COLO668 (cell line): ENCODE measurements around the gene UPK1B.
"Not testable (repeated sequence)": the region's sequence is repeated elsewhere in the genome, so short reads cannot be mapped to it uniquely, and the experiment has no call there.

Source experiments
- DNase-seq: peaks from one replicate; lab custom pipeline; 2025; ENCODE audit not compliant: unreplicated experiment; lab: John Stamatoyannopoulos, UW

Gene UPK1B

DNA sequence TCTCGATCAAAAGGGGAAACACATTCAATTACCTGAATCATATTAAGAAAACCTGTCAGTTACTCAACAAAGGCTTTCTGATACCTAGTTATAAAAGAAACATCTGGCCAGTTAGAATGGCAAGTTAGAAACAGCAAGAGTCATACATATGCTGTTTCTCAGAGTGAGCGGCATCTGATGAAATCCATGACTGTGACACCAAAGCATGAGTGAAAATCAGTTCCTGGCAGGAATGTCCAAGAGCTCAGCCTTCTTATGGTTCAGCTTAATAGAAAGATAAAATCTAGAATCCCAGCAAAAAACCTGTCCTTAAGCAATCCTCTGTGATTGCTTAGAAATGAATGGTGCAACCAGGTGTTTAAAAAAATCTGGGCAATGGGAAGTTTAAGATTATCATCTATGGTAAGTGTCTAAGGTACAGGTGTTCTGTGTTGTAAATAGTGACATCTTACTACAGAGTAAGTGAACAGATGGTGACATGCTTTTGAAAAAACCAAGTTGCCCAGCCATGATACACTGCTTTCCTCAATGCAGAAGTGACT is 48.5 kb downstream of the UPK1B start:
- DNase-seq, result no peak

DNA sequence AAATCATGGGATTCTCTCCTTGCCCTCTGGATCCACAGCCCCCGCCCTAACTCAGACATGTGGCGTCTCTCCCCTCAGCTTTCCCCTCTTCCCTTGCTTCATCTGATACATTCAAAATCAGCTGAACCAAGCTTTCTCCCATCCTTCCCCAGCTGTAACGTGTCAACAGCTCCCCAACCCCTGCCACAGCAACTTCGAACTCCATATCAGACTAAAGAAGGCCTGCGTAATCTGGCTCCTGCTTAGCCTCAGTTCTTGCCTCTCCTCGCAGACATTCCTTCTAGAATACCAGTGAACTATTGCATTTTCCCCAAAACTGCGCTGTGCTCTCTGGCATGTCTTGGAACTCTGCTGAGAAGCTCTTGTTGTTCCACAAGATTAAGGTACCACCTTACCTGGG is 49.0 kb downstream of the UPK1B start:
- no peak for DNase-seq

DNA sequence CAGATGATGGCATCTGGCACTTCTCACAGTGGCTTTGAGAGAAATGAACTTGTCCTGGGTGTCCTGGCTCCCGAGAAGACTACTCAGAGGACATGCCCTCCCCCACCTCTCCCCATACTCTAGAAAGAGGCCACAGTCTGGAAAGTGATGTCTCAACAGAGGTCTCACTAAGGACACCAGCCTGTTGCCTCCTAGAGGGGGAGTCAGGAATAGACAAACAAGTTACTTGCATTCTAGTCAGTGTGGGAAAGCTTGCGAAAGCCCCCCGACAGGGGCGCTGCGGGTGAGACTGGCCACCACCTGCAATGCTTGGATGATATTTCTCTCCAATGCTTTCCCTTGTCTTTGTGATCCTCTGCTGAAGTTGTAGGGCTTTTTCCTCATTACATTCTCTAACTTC is 50.1 kb downstream of the UPK1B start:
- no peak for DNase-seq

DNA sequence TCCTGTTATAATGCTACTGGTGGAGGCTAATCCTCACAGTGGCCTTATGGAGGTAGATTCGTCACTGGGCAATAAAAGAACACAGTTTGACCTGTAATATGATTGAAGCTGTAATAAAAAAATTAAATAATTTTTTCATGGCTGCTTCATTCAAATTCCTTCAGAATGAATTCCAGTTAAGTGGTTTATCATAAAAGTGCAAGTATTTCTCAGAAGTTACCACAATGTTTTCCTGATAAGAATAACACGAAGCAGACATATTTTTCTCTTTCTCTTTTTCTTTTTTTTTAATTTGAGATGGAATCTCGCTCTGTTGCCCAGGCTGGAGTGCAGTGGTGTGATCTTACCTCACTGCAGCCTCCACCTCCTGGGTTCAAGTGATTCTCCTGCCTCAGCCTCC is 51.7 kb downstream of the UPK1B start:
- no peak for DNase-seq

DNA sequence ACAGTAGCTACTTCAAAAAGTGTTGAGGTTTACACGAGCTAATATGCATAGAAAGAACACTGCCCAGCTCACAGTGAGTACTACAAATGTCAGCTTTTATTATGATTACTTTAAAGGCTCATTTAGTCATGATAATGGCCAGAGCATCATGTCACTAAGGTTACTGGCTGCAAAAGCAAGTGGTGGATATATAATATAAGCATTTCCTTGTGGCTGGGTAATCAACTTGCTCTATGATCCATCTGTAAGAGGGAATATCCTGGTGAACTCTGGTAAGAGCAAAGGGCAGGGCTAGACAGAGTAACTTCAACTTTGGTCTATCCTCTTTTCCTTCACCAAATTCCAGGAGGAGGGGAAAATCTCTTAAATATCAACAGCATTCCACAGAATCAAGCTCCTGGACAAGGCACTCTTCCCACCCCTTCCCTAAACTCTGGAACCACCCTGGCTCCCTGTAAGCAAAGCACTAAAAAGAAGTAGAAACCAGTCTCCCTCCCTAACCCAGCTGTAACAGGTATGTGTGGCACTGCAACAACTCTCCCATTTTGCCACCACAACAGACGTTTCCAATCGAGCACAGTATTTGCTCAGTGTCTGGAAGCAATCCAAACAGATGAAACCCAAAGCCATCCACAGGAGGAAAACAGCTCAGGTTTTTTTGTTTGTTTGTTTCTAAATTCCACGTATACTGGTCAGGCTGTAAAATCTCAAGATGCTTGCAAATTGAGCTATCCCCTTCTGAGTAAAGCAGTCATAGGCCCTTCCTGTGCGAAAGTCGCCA is 53.9 kb downstream of the UPK1B start:
- no peak for DNase-seq

DNA sequence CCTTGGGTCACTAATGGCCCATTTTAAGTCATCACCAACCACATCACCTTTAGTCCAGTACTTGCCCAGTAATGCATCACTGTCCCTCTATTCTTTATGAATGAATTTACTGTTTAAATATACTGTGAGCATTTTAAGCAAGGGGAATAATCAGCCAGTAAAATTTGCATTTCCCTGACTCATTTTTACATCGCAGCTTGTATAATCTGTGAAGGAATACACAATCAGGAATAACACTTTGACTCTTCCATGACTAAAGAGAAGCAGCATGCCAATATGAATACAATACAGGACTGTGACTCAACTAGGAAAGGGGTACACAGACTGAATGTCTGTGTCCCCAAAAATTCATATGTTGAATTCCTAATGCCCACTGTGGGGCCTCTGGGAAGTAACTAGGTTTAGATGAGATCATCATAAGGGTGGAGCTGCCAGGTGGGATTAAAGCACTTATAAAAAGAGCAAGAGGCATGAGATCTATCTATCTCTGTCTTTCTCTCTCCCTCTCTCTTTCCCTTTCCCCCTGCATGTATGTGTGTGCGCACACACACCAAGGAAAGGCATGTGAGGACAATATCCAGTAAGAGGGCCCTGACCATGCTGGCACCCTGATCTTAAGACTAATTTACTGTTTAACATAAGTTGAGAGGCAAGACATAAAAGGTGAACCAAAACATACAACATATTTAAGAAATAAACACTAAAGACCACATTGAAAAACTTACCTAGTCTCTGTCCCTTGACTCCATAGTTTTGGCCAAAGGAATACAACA is 55.2 kb downstream of the UPK1B start:
- DNase-seq, result no peak

DNA sequence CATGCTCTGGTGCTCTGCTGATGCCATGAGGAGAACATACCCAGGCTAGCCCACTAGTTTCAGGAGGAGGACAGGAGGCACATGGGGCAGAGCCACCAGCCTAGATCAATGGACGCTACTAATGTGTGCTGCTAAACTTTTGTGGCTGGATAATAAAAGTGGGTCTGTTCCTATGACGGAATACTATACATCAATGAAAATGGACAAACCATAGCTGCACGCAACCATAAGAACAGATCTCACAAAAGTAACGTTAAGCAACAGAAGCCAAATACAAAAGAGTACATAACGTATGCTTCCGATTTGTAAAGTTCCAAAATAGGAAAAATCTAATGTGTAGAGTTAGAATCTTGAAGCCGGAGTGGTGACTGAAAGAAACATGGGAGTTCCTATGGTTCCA is 55.8 kb downstream of the UPK1B start:
- no peak for DNase-seq

DNA sequence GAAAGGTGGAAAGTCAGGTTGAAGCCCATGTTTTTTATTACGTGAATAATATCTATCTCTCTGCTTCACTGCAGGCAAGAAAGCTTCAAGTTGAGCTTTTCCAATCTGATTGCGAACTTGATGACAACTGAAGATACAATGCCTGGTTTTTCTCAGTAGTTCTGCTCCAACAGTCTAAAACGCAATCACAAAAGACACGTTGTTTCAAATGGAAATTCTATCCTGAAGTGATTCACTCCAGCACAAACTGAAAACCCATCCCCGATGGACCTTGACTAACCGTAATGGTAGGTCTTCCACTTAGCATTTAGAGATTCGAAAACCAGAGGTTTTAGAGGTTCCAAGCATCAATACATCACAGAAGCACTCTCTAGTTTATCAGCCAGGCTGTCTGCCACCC is 56.7 kb downstream of the UPK1B start:
- DNase-seq, result no peak

DNA sequence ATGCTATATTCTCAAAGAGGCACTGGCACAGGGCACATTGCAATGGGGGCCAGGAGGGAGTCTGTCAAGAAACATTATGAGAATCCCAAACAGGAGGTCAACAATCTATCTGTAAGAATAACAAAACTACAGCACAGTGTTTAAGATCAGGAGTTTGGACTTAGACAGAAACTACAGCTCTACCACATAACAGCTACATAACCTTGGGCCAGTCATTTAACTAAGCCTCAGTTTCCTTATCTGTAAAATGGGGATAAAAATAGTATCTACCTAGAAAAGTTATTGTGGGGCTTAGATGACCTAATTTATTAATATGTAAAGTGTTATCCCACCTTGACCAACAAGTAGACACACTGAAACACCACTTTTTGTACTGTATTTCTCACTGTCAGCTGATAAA is 57.3 kb downstream of the UPK1B start:
- DNase-seq, result no peak

DNA sequence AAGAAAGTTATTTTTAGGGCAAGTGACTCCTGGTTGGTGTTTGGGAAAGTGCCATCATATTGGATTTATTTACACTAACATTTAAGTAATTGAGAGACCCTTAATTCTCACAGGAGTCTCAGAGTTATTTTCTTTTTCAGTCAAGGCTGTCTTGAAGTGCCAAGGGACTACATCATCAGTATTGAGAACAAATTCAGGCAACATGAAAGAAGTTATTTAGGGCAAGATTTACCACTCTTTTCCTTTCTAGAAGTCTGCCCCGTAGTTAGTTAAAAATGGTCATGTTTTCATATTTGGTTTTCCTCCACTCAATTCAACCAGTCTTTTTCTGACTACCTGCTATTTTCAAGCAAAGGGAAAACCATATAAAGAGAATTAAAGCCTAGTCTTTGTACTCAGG is 61.2 kb downstream of the UPK1B start:
- DNase-seq, result no peak

DNA sequence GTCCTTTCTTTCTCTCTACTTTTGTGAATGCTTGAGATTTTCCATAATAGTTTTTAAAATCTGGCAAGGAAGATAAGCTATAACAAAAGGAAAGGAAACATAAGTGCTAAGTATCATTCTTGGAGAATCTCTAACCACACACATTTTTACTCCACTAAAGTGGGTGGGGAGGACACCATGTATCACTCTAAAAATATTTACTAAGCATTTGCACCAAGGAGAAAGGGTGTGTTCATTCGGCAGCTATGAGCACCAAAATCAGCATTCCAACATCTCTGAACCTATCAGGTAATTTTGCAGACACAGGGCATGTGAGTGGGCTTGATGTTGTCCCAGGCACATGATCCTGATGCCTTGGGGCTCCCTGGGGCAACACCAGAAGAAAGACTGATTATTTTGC is 61.8 kb downstream of the UPK1B start:
- DNase-seq, result no peak

DNA sequence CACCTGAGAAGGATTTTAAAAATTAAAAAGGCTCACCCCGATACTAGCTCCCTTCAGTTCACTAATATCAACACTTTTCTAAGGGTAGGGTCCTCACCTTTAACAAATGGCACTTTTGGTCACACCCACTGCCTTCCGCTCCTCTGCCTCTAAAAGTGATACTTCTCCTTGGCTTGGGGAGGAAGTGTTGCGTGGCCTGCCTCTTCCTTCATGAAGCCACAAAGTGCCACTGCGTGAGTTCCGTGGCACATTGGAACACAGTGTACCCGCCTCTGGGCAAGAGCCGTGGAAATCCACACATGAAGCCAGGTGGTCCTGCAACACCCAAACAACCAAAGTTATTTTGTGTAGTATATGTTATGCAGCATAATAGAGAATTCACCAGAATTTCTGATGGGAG is 63.4 kb downstream of the UPK1B start:
- no peak for DNase-seq

DNA sequence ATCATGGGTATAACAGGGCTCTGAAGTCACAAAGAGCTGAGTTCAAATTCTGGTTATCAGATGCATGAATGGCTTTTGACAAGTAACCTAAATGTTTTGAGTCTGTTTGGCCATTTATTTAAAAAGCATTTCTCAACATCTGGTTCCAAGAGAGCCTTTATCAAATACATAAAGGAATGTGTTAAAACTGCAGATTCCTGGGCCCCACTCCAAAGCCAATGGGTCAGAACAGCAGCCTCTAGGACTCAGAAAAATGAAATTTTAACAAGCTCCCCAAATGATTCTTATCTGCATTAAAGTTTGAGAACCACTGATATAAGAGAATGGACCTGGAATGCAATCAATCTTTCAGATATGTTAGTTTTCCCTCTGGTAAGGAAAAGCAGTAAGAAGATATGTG is 63.9 kb downstream of the UPK1B start:
- no peak for DNase-seq

DNA sequence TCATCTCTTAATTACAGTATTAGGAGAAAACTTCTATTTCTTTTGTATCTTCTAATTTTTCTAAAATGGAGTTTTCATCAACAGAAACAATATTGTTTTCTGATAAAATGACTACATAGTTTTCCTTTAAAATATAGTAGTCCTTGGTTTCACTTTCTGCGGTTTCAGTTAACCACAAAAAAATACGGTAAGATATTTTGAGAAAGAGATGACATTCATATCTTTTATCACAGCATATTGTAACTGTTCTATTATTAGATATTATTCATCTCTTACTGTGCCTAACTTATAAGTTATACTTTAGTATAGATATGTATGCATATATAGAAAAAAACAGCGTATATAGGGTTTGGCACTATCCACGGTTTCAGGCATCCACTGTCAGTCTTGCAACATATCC is 65.0 kb downstream of the UPK1B start:
- DNase-seq, result no peak

DNA sequence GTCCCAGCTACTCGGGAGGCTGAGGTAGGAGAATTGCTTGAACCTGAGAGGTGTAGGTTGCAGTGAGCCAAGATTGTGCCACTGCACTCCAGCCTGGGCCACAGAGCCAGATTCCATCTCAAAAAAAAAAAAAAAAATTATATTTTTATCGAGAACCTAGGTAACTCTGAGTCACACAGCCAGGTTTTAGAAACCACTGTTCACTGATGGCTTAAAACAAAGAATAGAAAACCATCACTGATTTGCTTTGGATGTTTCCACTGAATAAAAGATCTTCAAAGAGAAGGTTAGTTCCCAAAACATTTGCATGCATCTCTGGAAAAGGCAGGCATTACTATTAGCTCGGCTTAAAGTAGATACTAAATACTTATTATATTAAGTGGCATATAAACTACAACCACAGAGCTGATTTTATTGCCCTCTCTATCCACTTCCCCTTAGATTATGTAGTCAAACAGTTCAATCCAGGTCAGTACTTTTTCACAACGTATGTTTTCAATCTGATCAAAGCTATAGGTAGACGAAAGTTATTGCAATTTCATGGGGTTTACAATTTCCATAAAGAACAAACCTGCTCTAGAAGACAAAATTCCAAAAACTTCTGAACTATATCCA is 65.9 kb downstream of the UPK1B start:
- no peak for DNase-seq

DNA sequence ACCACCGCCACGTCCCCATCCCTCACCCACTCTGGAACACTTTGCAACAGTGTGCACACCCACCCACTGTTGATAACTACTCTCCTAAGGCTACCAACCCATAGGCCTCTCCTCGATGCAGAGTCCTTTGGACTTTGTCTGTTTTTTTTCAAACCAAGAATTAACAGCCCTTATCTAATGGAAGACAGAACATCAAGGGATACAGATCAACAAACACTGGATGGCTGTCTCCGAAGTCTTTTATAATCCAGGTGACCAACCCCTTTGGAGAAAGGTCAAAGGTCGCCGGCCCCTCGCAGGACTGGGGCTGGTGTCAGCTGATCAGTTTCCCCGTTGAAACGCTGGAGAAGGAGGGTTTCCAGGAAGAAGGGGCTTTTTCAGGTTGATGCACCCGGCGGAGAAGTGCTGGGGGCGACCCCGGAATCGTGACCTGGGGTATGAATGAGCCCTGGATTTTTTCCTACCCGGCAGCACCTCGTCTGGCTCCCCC is 66.7 kb downstream of the UPK1B start:
- DNase-seq, result peak; percentile 37

DNA sequence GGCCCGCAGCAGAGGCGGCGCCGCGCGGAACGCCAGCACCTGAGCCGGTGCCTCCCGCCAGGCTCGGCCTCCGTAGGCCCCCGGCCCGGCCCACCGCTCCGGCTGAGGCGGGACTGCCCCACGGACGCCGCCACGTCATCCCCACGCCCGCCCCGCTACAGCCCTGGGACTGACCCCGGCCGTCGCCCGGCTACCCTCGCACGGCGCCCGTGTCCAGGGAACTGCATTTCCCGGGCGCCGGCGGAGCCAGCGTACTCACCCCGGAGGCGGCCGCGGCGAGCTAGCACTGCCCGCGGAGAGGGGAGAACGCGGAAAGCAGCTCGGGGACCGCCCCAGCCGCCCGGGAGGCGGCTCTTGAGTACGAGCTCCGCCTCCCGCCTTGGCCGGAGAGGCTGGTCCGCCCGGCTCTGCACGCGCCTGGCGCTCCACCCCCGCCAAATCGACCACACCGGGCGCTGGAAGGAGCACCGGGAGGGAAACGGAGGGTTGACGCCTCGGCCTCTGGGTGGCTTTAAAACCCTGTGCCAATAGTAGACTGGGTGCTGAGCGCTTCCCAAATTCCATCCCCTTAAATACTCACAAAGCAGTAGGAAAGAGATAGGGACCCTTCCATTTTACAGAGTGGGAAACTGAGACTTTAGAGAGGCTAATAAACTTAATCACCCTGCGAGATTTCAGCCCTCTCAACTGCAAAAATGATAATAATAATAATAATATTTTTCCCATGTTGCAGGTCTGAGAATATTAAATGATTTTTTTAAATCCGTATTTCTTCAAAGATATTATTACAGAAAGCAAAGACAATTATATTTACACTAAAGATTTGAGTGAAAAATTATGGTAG is 67.4 kb downstream of the UPK1B start, which contains the start of gene B4GALT4:
TSS of gene B4GALT4 (minus strand) at position 288 of the 844 bp plus-strand sequence. CDS start 10,779 bp downstream, outside the sequence.
- peak; percentile 89 for DNase-seq

DNA sequence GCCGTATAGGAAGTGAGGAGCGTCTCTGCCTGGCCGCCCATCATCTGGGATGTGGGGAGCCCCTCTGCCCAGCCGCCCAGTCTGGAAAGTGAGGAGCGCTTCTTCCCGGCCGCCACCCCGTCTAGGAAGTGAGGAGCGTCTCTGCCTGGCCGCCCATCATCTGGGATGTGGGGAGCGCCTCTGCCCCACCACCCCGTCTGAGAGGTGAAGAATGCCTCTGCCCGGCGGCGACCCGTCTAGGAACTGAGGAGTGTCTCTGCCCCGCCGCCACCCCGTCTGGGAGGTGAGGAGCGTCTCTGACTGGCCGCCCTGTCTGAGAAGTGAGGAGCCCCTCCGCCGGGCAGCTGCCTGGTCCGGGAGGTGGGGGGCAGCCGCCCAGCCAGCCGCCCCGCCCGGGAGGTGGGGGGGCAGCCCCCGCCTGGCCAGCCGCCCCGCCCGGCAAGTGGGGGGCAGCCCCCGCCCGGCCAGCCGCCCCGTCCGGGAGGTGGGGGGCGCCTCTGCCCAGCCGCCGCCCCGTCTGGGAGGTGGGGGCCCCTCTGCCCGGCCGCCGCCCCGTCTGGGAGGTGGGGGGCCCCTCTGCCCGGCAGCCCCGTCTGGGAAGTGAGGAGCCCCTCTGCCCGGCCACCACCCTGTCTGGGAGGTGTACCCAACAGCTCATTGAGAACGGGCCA is 69.1 kb downstream of the UPK1B start:
- not testable (repeated sequence) for DNase-seq

DNA sequence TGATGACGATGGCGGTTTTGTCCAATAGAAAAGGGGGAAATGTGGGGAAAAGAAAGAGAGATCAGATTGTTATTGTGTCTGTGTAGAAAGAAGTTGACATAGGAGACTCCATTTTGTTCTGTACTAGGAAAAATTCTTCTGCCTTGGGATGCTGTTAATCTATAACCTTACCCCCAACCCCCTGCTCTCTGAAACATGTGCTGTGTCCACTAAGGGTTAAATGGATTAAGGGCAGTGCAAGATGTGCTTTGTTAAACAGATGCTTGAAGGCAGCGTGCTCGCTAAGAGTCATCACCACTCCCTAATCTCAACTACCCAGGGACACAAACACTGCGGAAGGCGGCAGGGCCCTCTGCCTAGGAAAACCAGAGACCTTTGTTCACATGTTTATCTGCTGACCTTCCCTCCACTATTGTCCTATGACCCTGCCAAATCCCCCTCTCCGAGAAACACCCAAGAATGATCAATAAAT is 69.7 kb downstream of the UPK1B start:
- not testable (repeated sequence) for DNase-seq

DNA sequence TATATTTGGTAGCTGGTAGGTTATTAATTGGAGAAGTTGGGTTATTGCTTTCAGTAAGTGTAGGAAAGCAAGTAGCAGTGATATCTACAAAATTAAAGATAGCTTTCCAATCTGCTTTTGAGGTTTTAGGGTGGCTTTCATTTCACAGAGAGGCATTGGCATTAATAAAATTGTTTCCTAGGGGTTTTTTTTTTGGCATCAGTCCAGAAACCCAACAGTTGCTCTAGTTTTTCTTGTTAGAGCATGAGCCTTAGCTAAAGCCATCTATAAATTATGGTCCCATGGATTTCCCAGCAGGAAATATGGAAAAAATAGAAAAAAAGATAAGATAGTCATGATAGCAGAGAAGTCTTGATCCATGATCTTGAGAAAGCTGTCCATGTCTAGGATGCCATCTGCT is 70.3 kb downstream of the UPK1B start:
- DNase-seq, result no peak
